Stimulated activated naive CD4-positive, alpha-beta T cell (primary cell): ENCODE measurements around the gene DHRS3.

ENCODE experiments used
- DNase-seq, 6 experiments: peaks; one replicate each; lab custom pipeline; 2025; lab: John Stamatoyannopoulos, UW

The DHRS3 gene

GRCh38 chr1:12552951-12553921 lies 64.8 kb downstream of the DHRS3 start:
- DNase-seq = no peak

- DNase-seq = no peak
Observed at GRCh38 chr1:12552111-12552888, 65.7 kb downstream of the DHRS3 start.

GRCh38 chr1:12551584-12551983 lies 66.4 kb downstream of the DHRS3 start:
- DNase-seq = no peak

- DNase-seq = no peak
Observed at GRCh38 chr1:12549460-12550349, 68.3 kb downstream of the DHRS3 start.

- DNase-seq = no peak
Observed at GRCh38 chr1:12548973-12549459, 69.0 kb downstream of the DHRS3 start.

- DNase-seq = no peak
Observed at GRCh38 chr1:12548279-12548972, 69.6 kb downstream of the DHRS3 start.

- no peak for DNase-seq
Observed at GRCh38 chr1:12547586-12548225, 70.3 kb downstream of the DHRS3 start.

- no peak for DNase-seq
Observed at GRCh38 chr1:12546771-12547585, 71.0 kb downstream of the DHRS3 start.

- no peak for DNase-seq
Observed at GRCh38 chr1:12544992-12545391, 73.0 kb downstream of the DHRS3 start.

- no peak for DNase-seq
Observed at GRCh38 chr1:12544357-12544756, 73.7 kb downstream of the DHRS3 start.

GRCh38 chr1:12543740-12544154 lies 74.3 kb downstream of the DHRS3 start:
- no peak for DNase-seq

- no peak for DNase-seq
Observed at GRCh38 chr1:12542616-12543592, 75.1 kb downstream of the DHRS3 start.

- no peak for DNase-seq
Observed at GRCh38 chr1:12542138-12542465, 75.9 kb downstream of the DHRS3 start.

GRCh38 chr1:12541274-12542137 lies 76.5 kb downstream of the DHRS3 start:
- DNase-seq = no peak

GRCh38 chr1:12540580-12541273 lies 77.3 kb downstream of the DHRS3 start:
- DNase-seq = no peak

- DNase-seq = no peak
Observed at GRCh38 chr1:12539705-12540579, 78.1 kb downstream of the DHRS3 start.
